ENCODE data around the gene TTC23.
"Not testable (repeated sequence)": the region's sequence is repeated elsewhere in the genome, so short reads cannot be mapped to it uniquely, and the experiment has no call there.

Gene TTC23

DNA sequence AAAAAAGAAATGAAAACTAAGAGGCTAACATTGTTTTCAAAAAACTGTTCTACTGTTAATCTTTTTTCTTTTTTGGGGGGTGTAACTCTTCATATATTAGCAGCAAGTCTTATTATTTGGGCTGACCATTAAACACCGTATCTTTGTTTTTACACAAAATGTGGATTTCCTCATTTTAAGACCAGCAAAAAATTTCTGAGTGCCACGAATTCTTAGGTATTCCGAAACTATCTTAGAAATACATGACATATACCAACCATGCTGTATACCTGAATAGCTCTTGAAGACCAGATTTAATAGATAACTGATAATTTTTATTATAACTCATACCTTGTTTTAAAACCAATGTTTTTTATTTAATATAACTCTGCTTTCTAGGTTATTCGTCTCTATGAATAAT lies 620 bp upstream of the TTC23 start:
- no peak for DNase-seq (ENCODE audit: low spot score)

DNA sequence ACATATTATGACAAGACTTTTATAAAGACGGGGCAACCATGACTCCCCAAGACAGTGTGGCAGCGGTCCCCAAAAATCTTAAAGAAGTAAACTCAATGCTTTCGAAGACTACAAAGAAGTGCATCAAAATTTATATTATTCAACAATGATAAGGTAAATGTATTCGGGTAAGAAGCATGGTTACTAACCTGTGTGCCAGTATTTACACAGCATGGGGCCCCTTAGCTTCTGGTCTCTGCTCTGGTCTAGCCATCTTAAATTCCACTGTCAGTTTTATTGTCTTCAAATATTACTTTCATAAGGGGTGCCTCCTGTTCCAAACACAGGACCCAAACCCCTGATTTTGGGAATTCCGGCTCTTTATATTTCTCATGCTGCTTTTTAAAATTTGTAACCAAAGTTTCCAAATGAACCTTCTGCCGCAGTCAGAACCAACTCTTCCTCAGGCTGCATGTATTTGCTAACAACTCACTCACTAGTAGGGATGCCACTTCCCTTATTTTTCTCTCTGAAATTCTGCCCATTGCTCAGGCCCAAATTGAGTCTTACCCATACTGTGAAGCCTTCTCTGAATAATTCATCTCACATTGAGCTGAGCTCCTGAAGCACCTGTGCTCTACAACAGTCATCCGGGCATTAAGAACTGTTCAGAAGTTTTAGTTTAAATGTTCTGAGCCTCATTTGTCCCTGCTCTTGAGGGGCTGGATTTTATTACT lies 1.2 kb downstream of the TTC23 start:
- DNase-seq (ENCODE audit: low spot score): no peak

DNA sequence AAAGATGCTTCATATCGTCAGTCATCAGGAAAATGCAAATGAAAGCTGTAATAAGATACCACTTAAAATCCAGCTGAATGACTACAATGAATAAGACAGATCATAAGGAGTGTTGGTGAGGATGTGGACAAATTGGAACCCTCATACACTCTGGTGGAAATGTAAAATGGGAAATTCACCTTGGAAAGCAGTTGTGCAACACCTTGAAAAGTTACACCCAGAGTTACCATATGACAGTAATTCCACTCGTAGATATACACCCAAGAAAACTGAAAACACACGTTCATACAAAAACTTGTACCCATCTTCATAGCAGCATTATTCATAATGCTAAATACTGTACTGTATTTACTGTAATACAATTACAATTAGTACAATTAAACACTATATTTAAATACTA lies 2.3 kb downstream of the TTC23 start:
- DNase-seq (ENCODE audit: low spot score): no peak

DNA sequence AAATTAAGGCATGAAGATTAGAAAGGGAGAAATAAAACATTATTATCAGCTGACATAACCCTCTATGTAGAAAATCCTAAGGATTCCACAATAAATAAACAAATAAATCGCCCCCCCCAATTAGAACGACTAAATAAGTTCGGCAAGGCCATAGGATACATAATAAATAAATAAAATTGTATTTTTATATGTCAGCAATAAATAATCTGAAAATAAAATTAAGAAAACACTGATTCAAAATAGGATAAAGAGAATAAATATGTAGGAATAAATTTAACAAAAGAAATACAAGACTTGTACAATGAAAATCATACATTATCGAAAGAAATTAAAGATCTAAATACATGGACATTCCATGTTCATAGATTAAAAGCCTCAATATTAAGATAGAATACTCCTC lies 5.1 kb downstream of the TTC23 start:
- no peak for DNase-seq (ENCODE audit: low spot score)

DNA sequence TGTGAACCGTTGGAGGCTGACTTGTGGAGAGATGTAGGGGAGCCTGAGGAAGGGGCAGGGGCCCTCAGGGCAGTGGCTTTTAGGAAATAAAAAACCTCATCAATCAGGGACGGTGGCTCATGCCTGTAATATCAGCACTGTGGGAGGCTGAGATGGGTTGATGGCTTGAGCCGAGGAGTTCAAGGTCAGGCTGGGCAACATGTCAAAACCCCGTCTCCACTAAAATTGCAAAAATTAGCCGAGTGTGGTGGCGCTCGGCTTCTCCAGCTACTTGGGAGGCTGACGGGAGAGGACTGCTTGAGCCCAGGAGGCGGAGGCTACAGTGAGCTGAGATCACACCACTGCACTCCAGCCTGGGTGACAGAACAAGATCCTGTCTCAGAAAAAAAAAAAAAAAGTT lies 7.6 kb downstream of the TTC23 start:
- no peak for DNase-seq (ENCODE audit: low spot score)

DNA sequence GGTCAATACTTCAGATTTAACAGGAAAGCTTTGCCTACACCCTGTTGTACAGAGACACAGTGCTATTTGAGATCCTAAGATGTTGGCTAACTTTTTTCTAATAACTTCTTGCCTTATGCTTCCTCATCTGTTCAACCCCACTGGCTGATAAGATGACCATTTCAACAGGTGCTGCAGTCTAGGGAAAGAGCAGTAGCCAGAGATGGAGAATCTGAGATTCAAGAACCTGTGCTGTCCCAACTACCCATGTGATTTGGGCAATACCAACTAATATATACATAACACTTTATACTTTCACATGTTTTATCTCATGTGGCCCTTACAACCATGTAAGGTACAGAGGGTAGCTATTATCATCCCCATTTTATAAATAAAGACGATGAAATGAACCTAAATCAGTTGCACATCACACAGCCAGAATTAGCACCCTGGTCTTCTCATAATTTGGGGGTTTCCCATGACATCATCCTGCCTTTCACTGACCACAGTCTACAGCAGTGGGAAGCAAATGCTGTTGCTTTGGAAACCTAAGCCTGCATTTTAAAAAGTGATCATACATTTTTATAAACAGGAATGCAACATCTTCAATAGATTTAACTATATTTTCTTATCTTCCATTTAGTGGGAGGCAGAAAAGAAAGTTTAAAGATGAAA lies 9.7 kb downstream of the TTC23 start:
- no peak for DNase-seq (ENCODE audit: low spot score)

DNA sequence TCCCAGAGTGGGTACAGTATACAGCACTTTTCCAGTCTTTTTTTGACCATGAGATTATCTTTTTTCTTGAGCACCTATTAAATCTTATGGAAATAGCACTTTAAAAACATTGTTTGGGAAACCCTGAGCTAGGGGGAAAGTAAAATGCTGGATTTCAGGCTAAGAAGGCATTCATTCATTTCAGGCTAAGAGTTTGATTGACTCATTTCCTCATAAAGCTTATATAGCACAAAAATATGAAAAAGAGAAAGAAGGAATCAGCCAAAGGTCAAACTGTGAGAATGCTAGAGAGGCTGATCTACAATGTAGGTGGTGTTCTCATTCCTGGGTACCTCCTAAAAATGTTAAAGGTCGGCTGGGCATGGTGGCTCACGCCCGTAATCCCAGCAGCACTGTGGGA lies 10.5 kb downstream of the TTC23 start:
- no peak for DNase-seq (ENCODE audit: low spot score)

DNA sequence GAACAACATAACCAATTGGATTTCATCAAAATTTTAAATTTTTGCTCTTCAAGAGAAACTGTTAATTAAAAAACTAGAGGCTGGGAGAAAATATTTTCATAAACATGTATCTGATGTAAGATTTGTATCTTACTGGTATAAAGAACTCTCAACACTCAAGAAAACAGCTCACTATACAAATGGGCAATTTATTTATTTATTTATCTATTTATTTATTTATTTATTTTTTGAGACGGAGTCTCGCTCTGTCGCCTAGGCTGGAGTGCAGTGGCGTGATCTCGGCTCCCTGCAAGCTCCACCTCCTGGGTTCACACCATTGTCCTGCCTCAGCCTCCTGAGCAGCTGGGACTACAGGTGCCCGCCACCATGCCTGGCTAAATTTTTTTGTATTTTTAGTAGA lies 15.2 kb downstream of the TTC23 start:
- not testable (repeated sequence) for DNase-seq (ENCODE audit: low spot score)

DNA sequence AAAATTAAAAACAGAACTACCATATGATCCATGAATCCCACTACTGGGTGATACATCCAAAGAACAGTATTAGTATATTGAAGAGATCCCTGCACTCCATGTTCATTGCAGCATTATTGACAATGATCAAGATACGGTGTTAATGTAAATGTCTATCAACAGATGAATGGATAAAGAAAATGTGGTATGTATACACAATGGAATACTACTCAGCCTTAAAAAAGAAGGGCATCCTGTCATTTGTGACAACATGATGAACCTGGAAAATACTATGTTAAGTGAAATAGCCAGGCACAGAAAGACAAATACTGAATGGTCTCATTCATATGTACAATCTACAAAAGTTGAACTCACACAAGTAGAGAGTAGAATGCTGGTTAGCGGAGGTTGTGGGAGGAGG lies 16.6 kb downstream of the TTC23 start:
- no peak for DNase-seq (ENCODE audit: low spot score)

DNA sequence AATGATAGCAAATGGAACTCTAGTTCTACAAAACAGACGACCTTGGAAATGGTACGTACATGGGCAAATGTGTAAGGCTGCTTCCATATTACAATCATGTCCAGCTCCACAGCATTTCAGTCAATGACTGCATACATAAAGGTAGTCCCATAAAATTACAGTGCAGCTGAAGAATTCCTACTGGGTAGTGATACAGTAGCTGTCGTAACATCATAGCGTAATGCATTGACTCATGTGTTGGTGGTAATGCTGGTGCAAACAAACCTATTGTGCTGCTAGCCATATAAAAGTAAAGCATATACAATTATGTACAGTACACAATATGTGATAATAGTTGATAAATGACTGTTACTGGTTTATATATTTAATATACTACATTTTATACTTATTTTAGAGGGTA lies 18.5 kb downstream of the TTC23 start:
- no peak for DNase-seq (ENCODE audit: low spot score)

DNA sequence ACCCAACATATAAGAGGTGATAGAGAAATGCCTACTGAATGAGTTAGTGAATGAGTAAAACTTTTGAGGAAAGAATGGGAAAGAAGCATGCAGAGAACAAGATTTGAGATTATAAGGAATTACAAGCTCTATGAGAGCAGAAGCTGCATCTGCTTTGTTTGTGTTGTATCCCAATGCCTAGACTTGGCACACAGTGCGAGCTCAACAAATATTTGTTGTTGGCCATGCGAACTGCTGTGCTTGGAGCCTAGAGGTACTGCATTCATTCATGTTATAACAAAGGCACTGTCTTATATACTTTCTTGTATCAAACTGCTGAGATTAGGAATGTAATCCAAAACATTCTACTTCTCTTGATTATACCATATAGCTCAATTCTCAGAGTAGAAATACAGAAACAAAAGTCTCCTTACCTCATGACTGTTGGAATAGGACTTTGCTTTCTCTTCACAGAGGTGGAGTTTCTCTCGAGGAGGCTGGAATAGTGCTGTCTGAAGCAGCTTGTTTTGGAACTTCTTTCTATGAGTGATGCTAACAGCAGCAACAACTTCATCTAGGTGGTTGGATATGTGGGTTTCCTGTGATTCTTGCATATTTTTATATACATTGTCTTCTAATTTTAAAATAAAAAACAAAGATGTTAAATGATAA lies 21.1 kb downstream of the TTC23 start:
- DNase-seq (ENCODE audit: low spot score): no peak

DNA sequence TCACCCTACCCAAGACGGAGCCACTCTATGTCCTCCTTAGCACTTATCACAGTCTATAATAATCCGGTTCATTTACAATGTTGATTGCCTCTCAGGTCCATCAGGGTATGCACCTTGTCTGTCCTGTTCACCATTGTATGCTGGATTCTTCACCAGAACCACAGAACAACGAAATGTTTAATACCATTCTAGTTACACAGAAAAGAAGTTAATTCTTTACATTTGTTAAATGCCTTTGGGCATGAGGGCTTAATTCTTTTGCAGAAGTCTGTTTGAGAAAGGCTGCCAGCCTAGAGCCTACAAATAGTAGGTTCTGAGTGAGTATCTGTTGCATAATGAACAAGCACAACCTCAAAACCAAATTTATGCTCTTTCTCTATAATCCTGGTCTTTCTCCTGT lies 22.6 kb downstream of the TTC23 start:
- no peak for DNase-seq (ENCODE audit: low spot score)

DNA sequence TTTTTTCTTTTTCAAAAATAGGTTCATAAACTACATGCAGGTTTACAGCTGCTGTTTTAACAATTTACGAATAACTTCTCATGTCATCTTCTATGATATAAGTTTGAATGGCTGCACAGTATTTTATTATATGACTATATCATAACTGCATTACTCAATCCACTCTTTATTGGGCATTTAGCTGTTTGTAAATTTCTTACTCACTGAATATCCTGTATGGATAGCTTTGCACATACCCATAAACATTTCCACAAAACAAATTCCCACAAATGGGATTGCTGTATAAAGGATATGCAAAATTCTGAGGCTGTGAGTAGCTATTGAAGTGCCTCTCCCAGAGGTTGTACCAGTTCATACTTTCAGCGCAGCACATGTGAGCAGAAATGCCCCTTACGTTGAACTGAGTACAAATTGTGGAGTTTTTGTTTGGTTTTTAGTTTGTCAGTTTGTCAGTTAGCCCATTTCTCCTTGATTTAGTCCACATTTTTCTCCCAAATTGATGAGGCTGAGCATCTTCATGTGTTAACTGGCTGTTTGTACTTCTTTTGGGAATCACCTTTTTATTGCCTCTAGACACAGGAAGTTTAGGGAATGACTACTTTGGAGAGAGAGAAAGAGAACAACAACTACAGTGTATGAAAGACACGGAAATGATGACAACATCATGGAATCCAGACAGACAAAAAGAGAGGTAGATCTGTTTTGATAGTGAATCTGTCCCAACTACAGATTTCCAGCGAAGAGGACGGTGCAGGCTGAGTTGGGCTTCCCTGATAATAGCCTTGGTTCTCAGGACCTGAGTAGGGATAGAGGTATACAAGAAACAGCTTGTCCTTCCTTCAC lies 24.8 kb downstream of the TTC23 start:
- DNase-seq (ENCODE audit: low spot score): no peak

DNA sequence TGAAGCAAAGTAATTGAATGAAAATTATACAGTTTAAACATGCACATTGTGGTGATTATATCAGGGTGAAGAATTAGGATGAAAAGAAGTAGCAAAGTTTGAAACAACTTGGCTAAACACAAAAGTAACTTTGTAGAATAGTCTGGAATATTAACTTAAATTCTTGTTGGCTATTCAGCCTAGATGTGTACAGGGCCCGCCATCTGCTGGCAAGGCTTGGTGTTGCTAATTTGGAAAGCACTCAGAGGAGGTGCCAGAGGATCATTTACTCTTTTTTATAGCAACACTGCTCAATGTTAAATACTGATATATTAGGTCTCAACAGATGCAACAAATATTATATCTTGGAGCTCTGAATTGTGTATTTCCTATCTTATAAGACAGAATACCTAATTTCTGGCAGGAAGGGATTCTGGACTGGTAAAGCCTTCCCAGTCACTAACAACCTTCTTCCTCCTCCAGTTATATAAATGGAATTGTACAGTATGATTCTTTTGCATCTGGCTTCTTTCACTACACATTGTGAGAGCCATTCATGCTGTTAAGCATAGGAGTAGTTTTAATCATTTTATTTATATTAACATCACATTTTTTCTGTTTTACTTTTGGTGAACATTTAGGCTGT lies 36.1 kb downstream of the TTC23 start:
- peak; percentile 44 for DNase-seq (ENCODE audit: low spot score)

DNA sequence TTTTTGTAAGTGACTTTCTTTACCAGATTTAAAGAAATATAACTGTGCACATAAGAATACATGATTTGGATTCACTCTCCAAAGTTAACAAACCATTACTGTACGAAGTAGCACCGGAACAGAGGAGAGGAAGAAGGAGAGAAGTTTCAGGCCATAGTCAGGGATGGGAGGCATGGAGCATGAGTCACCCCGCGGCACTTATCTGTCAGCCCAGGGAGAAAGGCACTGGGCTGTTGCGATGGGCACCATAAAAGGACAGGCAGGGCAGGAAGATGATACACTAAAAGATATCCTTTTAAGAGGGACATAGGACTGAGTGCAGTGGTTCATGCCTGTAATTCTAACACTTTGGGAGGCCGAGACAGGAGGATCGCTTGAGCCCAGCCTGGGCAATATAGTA lies 37.0 kb downstream of the TTC23 start:
- no peak for DNase-seq (ENCODE audit: low spot score)

DNA sequence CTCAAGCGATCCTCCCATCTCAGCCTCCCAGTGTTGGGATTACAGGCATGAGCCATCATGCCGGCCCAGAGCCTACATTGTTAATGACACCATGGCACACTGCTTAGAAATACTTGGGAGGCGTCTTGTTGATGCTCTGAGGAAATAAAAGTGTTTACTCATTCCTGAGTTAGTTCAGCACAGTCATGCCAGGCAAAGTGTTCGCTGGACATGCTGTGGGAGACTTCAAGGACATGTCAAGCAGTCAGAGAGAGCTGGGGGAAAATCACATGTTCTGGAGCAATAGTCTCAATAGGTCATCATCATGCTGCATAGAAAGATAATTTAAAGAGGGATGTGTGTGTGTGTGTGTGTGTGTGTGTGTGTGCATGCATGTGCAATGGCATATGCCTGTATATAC lies 37.5 kb downstream of the TTC23 start:
- no peak for DNase-seq (ENCODE audit: low spot score)

DNA sequence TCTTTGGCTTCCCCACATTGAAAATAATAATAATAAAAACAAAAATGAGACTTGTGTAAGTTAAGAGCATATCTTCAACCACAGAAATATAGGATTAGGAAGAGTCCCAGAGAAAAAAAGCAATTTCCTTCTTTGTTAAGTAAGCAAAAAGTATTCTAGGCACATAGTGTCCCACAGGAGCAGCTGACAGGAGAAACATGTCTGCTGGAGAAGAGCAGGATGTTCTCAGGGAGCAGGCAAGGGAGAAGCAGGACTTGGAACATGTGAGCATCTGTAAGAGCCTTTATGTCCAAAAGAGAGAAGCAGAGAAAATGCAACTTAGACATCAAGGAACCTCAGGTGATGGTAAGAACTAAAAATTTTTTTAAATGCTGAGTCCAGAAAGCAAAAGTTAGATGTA lies 39.0 kb downstream of the TTC23 start:
- DNase-seq (ENCODE audit: low spot score): no peak

DNA sequence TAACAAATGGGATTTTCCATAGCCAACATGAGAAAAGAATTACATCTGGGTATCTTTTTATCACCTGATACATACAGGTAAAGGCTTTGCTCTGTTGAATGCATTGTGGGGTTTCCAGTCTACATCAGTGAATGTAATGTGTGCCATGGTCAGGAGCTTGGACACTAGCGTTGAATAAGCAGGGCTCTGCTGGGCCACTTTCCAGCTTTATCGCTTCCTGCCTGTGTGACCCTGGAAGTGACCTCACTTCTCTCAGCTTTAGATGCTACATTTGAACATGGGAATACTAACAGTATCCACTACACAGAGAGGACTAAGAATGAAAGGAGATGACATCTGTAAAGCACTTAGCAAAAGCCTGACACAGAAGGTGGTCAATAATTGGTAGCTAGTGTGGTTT lies 40.1 kb downstream of the TTC23 start:
- no peak for DNase-seq (ENCODE audit: low spot score)

DNA sequence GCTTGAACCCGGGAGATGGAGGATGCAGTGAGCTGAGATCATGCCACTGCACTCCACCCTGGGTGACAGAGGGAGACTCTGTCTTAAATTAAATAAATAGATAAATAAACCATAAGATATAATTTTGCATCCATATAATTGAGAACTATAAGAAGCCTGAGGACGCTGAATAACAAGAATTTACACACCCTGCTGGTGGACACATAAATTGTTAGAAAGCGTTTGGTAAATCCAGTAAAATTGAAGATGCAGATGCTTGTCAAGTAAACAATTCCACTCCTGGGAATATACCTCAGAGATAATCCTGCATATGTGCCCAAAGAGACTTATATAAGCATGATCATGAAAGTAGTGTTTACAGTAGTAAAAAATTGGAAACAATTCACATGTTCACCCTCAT lies 41.7 kb downstream of the TTC23 start:
- no peak for DNase-seq (ENCODE audit: low spot score)

DNA sequence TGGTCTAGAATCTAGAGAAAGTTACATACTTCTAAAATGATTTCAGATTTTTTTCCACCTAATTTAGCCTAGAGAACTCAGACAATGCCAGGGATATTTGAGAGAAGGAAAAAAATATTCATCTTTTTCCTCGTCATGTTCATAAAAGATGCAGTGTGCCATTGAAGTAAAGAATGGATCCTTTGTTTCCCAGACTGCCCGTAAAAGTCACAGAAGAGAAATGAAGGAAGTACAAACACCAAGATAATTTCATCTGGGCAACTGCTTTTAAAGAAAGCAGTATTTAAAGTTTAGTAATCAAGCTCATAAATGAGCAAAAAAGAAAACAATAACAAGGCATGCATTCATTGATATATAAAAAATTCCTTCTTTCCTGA lies 47.2 kb downstream of the TTC23 start:
- DNase-seq (ENCODE audit: low spot score): no peak

DNA sequence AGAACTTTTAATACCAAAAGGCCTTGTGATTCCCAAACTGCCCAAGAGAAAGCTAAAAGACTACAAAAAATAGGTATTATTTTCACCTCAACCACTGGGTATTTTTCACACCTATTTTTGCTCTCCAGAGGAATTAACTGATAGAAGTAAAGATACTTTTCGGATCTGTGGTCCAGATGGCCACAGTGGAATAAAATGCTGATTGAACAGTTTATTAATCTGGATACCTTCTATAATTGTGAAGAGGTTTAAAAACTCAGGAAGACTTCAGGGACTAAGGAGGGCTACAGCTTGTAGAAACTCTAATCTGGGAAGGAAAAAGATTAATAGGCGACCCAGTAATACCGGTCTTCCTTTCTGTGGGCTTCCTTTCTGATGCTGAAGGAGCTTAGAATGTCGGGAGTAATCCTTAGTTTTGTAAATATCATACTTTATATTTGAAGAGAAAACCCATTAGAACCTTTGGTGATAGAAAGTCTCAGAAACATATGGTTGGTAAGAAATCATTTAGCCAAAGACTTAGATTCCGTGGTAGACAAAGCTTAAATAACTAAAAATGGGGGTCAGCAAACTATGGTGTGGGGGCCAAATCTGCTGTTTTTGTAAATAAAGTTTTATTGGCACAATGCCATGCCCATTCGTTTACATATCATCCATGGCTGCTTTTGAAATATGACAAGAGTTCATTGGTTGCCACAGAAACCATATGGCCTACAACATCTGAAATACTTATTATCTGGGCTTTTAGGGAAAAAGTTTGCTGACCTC lies 47.8 kb downstream of the TTC23 start:
- no peak for DNase-seq (ENCODE audit: low spot score)

DNA sequence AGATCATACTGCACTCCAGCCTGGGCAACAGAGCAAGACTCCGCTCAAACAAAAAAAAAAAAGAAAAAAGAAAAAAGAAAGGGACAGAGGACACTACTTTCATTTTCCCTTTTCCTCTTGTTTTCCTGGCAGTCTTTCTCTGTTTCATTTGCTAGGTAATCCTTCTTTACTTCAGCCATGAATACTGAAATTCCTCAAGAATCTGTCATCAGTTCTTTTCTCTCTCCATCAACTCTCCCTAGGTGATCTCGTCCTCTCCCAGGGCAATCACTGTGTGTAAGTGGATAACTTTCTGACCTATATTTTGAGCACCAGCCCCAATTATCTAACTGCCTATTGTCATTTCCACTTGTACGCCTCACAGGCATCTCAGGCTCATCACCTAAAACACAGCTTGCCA lies 51.5 kb downstream of the TTC23 start:
- no peak for DNase-seq (ENCODE audit: low spot score)

Measured in CD4-positive, alpha-beta T cell treated with Interleukin-6 at 100 ng/mL for 8 hours (primary cell).